DMS53 (cell line): ENCODE measurements around the gene MRPS30.
A peak's percentile ranks its signal among the peaks of the same experiment; 100 is the strongest.
"Not testable (repeated sequence)": the region's sequence is repeated elsewhere in the genome, so short reads cannot be mapped to it uniquely, and the experiment has no call there.

Experiments
- DNase-seq: peaks from one replicate; lab custom pipeline; 2025; lab: John Stamatoyannopoulos, UW

MRPS30 gene

DNA sequence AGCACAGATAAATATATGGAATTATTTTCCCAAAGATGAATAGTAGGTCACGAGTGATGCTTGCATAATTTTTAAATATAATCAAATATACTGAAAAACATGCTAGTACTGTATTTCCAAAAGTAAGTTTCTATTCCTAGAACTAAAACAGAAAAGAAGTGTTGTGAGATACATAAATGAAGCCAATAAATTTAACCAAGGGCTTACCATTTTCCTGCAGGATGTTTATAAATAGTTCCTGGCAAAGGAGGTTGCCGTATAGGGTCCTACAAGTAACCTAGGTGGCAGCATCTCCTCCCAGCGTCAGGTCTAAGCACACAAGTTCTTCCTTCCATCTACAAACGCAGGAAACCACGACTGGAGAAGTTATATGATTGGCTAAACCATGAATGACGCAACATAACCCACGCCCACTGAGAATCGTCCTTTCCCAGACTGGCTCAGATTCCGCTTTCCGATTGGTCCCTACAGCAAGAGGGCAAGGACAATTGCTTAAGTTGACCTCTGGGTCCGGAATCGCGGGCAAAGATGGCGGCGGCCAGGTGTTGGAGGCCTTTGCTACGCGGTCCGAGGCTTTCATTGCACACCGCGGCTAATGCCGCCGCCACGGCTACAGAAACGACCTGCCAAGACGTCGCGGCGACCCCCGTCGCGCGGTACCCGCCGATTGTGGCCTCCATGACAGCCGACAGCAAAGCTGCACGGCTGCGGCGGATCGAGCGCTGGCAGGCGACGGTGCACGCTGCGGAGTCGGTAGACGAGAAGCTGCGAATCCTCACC, at the start of gene MRPS30:
Gene MRPS30, plus strand, starts transcription at position 513 of the 780 bp plus-strand sequence. Its CDS starts 16 bp downstream, at position 529.
- DNase-seq: peak; percentile 97

- no peak for DNase-seq
Measured at GRCh38 chr5:44769200-44769876, 39.4 kb upstream of the MRPS30 start.

GRCh38 chr5:44769877-44770209, 38.9 kb upstream of the MRPS30 start:
- DNase-seq: no peak

- DNase-seq: no peak
Measured at GRCh38 chr5:44770780-44771717, 37.7 kb upstream of the MRPS30 start.

GRCh38 chr5:44772397-44772796, 36.4 kb upstream of the MRPS30 start:
- DNase-seq: not testable (repeated sequence)

- DNase-seq: peak; percentile 61
Measured at GRCh38 chr5:44774279-44774880, 34.4 kb upstream of the MRPS30 start.

DNA sequence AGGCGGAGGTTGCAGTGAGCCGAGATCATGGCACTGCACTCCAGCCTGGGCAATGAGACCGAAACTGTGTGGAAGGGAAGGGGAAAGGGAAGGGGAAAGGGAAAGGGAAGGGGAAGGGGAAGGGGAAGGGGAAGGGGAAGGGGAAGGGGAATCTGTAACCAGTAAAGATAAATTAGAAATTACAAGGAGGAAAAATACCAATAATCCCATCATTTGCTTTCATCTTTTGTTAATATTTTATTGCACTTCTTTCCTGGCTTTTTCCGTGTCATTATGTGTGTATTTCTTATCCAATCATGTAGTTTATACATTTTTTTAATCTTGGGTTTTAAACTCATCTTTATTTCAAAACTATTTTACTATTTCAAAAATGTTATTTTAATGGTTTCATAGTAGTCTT, 29.6 kb upstream of the MRPS30 start:
- DNase-seq: no peak

DNA sequence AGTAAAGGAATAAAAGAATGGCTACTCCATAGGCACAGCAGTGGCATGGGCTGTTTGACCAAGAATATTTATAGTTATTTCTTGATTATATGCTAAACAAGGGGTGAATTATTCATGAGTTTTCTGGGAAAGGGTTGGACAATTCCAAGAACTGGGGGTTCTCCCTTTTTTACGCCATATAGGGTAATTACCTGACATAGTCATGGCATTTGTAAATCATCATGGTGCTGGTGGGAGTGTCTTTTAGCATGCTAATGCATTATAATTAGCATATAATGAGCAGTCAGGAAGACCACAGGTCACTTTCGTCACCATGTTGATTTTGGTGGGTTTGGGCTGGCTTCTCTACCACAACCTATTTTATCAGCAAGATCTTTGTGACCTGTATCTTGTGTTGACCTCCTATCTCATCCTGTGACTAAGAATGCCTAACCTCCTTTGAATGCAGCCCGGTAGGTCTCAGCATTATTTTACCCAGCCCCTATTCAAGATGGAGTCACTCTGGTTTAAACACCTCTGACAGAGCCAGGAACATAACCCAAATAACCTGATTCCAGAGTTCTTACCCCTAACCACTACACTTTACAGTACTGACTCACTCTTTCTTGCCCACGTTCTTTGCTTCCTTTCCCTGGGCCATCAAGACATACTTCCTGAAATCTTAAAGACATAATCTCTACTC, 25.0 kb upstream of the MRPS30 start:
- no peak for DNase-seq

- no peak for DNase-seq
Measured at GRCh38 chr5:44787731-44788130, 21.0 kb upstream of the MRPS30 start.

DNA sequence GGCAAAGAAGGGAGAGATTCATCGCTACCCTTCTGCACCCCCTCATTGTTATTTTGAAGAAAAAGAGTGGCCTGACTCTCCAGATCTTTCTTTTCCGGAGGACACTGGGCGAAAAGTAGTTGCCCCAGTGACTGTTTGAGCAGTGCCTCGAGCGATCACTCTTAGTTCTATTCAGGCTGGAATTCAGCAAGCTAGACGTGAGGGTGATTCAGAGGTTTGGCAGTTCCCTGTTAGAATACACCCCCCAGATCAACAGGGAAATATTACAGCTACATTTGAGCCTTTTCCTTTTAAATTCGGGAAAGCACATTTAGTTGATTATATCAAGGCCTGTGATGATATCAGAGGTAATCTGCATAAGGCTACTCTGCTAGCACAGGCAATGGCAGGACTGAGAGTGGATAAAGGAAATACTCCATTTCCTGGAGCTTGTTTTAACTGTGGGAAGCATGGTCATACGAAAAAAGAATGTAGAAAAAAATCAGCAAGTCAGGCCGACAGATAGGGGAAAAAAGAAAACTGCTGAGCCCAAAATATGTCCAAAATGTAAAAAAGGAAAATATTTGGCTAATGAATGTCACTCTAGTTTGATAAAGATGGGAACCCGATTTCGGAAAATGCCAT, 19.3 kb upstream of the MRPS30 start:
- not testable (repeated sequence) for DNase-seq

DNA sequence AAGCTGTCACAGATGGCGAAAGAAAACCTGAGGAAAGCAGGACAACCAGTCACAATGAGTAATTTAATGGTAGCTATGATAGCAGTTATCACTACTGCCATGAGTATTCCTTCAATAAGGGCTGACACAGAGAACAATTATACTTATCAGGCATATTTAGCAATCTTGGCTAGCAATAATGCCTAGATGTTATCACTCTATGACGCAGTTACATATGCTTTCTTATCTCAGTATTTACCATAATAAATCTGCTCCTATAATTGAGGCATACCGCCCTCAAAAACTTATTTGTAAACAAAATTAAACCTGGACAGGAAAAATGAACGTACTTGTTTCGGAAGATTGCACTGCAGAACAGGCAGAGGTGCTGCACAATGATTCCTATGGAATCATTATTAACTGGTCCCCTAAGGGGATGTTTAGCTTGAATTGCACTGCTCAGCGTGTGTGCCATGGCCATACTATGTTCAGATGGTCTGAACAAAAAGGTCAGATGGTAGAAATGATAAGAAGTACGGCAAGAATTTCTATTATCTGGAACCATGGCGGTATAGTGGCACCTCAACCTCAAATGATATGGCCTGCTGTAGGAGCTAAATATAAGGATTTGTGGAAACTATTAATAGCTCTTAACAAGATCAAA, 16.6 kb upstream of the MRPS30 start:
- not testable (repeated sequence) for DNase-seq

- no peak for DNase-seq
Measured at GRCh38 chr5:44794371-44794770, 14.4 kb upstream of the MRPS30 start.

GRCh38 chr5:44795496-44795895, 13.3 kb upstream of the MRPS30 start:
- DNase-seq: no peak

DNA sequence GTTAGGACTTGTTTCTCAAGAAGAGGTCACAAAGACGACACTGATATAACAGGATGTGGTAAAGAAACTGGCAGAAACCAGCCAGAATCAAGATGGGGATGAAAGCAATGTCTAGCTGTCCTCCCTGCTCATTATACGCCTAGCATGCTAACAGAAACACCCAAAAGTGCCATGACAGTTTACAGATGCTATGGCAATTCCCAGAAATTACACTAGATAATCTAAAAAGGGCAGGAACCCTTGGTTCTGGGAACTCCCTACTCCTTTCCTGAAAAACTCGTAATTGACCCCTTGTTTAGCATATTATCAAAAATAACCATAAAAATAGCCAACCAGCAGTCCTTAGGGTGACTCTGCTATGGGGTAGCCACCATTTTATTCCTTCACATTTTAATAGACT, 10.9 kb upstream of the MRPS30 start:
- DNase-seq: no peak

- no peak for DNase-seq
Measured at GRCh38 chr5:44801992-44802391, 6.8 kb upstream of the MRPS30 start.

DNA sequence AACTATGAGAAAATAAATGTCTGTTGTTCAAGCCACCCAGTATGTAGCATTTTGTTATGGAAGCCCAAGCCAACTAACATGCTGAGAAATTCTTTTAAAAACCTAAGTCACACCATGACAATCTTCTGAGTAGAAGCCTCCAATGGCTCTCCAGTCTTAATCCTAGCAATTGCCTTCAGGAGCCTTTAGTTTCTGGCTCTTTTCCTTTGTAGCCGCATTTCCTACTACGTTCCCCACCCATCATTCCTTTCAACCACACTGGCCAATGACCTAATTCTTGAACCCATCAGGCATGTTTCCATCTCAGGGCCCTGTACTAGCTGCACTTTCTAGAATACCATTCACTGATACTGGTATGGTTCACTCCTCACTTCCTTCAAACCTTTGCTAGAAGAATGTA, 2.1 kb upstream of the MRPS30 start:
- DNase-seq: no peak

- no peak for DNase-seq
Measured at GRCh38 chr5:44807269-44807668, 1.5 kb upstream of the MRPS30 start.

- DNase-seq: peak; percentile 72
Measured at GRCh38 chr5:44809215-44809955, 638 bp downstream of the MRPS30 start.

DNA sequence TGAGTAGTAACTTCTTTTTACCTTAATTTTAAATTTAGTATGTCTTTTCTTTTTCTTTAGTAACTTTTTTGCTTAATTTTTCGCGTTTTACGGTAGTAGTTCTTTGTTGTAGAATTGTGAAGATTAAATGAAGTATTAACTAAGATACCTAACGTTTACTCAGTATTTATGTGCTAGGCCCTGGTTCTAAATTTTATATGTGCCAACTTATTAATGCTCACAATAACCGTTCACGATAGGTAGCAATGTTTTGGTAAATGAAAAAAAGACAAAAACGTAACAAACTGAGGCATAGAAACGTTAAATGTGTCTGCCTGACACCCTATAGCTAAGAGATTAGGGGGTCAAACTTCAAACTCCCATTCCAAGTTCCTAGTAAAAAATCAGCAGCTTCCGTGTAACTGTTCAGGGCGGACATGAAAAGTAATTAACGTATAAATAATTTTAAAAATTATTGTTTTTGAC, 1.2 kb downstream of the MRPS30 start:
- DNase-seq: no peak

GRCh38 chr5:44814761-44815160, 6.0 kb downstream of the MRPS30 start:
- DNase-seq: no peak
